ENCODE measurements around the gene LIAS. TPM values are rescaled to one million over a fixed set of nuclear protein-coding genes. Genes with fewer than 3 reads are reported as not detected.
A peak's percentile ranks its signal among the peaks of the same experiment; 100 is the strongest.

Gene LIAS
- total RNA-seq, 2 donors from 2014 or later, result 6.9 to 18.7 TPM

DNA sequence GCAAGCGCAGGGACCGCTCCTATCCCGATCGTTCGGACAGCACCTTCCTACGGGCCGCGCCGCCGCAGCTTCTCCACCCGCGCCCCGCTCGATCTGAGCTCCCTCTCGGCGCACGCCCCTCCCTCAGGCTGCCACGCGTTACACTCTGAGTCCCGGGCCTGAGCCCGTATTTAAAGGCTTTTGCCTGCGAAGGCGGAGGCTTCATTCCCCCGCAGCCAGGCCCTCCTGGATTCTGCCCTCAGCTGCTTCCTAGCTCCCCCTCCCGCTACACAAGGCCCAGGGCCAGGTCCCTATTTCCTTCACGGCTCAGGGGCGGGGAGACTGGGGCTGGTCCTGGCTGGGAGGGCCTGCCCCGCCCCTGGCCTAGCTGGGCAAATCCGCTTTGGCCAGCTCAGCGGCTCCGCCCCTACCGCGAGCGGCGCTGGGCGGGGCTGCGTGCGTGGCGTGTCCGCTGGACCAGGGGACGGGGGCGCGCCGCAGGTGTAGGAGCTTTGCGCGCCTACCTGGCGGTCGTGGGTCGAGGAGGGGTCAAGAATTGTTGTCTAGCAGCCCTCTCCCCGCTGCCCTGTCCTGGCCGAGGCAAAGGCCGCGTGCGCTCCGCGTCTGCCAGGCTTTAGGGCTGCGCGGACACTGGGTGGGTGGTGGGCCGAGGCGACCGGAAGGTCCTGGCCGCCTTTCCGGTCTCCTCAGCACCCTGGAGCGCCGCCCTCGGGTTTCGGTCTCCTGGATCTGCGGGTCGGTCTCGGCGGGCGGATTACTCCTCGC is 68.6 kb downstream of the LIAS start, which contains the start of gene UGDH:
Gene UGDH (minus strand): TSS at position 144 of the 765 bp plus-strand sequence. CDS start 5,927 bp downstream, outside the sequence.
- DNase-seq (ENCODE audit: low spot score), result peak; percentile 95
- Histone ChIP-seq H3K27me3 (no peaks in the 10 kb centered on the region), H3K27ac (peak within 1 kb of the TSS; percentile 96 to 98), H3K4me1 (peaks cover 0 to 18% of the 10 kb centered on the region in 2 donors), H3K36me3 (no peaks in the 10 kb centered on the region), H3K9me3 (no peaks in the 10 kb centered on the region), H3K4me3 (peak within 1 kb of the TSS; percentile 86 to 89)
- TF ChIP-seq, protein P1, sequence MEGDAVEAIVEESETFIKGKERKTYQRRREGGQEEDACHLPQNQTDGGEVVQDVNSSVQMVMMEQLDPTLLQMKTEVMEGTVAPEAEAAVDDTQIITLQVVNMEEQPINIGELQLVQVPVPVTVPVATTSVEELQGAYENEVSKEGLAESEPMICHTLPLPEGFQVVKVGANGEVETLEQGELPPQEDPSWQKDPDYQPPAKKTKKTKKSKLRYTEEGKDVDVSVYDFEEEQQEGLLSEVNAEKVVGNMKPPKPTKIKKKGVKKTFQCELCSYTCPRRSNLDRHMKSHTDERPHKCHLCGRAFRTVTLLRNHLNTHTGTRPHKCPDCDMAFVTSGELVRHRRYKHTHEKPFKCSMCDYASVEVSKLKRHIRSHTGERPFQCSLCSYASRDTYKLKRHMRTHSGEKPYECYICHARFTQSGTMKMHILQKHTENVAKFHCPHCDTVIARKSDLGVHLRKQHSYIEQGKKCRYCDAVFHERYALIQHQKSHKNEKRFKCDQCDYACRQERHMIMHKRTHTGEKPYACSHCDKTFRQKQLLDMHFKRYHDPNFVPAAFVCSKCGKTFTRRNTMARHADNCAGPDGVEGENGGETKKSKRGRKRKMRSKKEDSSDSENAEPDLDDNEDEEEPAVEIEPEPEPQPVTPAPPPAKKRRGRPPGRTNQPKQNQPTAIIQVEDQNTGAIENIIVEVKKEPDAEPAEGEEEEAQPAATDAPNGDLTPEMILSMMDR (IDR thresholded peaks at IDR 0.05), result no peak

DNA sequence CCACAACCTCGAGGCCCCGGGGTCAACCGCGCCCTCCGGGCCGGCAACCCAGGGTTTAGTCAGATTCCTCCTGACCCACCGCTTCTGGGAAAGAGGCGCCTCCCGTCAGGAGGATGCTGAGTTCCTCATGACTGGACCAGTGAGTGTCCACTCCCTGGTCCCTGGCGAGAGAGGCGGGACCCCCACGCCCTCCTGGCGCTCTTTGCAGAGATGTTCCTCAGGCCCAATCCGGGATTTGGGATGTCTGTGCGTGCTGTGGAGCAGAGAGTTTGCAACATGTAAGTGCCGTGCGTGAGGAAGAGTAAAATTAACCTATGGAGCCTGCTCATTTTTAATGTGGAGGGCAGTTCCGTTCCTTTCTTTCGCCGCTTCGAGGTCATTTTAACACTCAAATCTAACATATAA is 69.2 kb downstream of the LIAS start:
- no peaks in the 10 kb centered on the region for H3K27me3 ChIP-seq
- no peaks in the 10 kb centered on the region for H3K9me3 ChIP-seq
- peak overlapping the region; percentile 86 to 89 for H3K4me3 ChIP-seq
- H3K27ac ChIP-seq, result peak overlapping the region; percentile 96 to 98
- peaks cover 0 to 18% of the 10 kb centered on the region in 2 donors for H3K4me1 ChIP-seq
- DNase-seq (ENCODE audit: low spot score), result peak; percentile 90
- TF ChIP-seq, protein P1 (IDR thresholded peaks at IDR 0.05), result no peak
- peaks cover 4% of the 10 kb centered on the region for H3K36me3 ChIP-seq

Small RNAs within 50 kb of the gene (microRNA-seq; reads per million reads assigned to microRNA genes)
- gene MIR5591 (ENCODE audit: borderline number of aligned reads in 2 of 2, borderline replicate concordance in 1 of 2), result 0 reads per million in 2 donors

Other genes with a start within 250 kb of the LIAS start
- 10 to 100 TPM; 16.4 to 30.4 TPM for gene RFC1, start 92.7 kb upstream of the LIAS start, total RNA-seq
- under 1 TPM; 0.11 to 0.47 TPM for gene KLB, start 52.1 kb upstream of the LIAS start, total RNA-seq
- 1,000 to 10,000 TPM; 2,057 to 2,637 TPM for gene RPL9, start 134 bp upstream of the LIAS start, total RNA-seq
- gene UGDH, start 68.4 kb downstream of the LIAS start, total RNA-seq, result 10 to 100 TPM; 12.2 to 34.7 TPM
- 10 to 100 TPM; 15.2 to 16.6 TPM for gene SMIM14, start 179.8 kb downstream of the LIAS start, total RNA-seq
- 10 to 100 TPM; 16.7 to 23.8 TPM for gene UBE2K, start 239.1 kb downstream of the LIAS start, total RNA-seq

All from right atrium auricular region (tissue), 2 donors.